Ramos (cell line): ENCODE measurements around the gene B3GALT6.

ENCODE experiments used
- in situ Hi-C: fragments of 300-500 bp; cut with MboI; formaldehyde crosslinking; loops from one replicate; pipeline ENCODE4 v1.14.3; 2022; ENCODE audit warnings: low sequenced_read_pairs; ENCODE audit not compliant: unreplicated experiment

Gene B3GALT6

GRCh38 chr1:1229770-1230169 is 2.3 kb upstream of the B3GALT6 start:
- in situ Hi-C loops, result loop anchor here (10.0 kb wide), 1 partner anchor 115 kb away; the partner anchor contains the start of gene C1orf159

- in situ Hi-C loops, result loop anchor here (10.0 kb wide), 1 partner anchor 116 kb away; the partner anchor contains the start of gene C1orf159
Observed at GRCh38 chr1:1230656-1231399, 1.2 kb upstream of the B3GALT6 start.

- in situ Hi-C loops, result loop anchor here (10.0 kb wide), 1 partner anchor 117 kb away; the partner anchor contains the start of gene C1orf159
Observed at GRCh38 chr1:1231400-1232207, 433 bp upstream of the B3GALT6 start, which contains the start of gene SDF4. Gene SDF4, minus strand, starts transcription at chr1:1232001. Its CDS starts 3,229 bp downstream, at chr1:1228772.

- in situ Hi-C loops, result loop anchor here (10.0 kb wide), 1 partner anchor 118 kb away; the partner anchor contains the start of gene C1orf159
Observed at GRCh38 chr1:1232796-1233566, 944 bp downstream of the B3GALT6 start.

GRCh38 chr1:1233567-1233892 is 1.5 kb downstream of the B3GALT6 start:
- in situ Hi-C loops, result loop anchor here (10.0 kb wide), 1 partner anchor 119 kb away; the partner anchor contains the start of gene C1orf159

- in situ Hi-C loops, result loop anchor here (10.0 kb wide), 1 partner anchor 119 kb away; the partner anchor contains the start of gene C1orf159
Observed at GRCh38 chr1:1234180-1234808, 2.3 kb downstream of the B3GALT6 start.

GRCh38 chr1:1235016-1235744 is 3.1 kb downstream of the B3GALT6 start:
- in situ Hi-C loops, result loop anchor here (10.0 kb wide), 1 partner anchor 120 kb away; the partner anchor contains the start of gene C1orf159

GRCh38 chr1:1236176-1236763 is 4.2 kb downstream of the B3GALT6 start:
- in situ Hi-C loops, result loop anchor here (10.0 kb wide), 1 partner anchor 121 kb away; the partner anchor contains the start of gene C1orf159

- in situ Hi-C loops, result loop anchor here (10.0 kb wide), 1 partner anchor 122 kb away; the partner anchor contains the start of gene C1orf159
Observed at GRCh38 chr1:1236945-1237873, 5.2 kb downstream of the B3GALT6 start.

- in situ Hi-C loops, result loop anchor here (10.0 kb wide), 1 partner anchor 123 kb away; the partner anchor contains the start of gene C1orf159
Observed at GRCh38 chr1:1237874-1238701, 6.1 kb downstream of the B3GALT6 start.

GRCh38 chr1:1238702-1239178 is 6.7 kb downstream of the B3GALT6 start:
- in situ Hi-C loops, result loop anchor here (10.0 kb wide), 1 partner anchor 124 kb away; the partner anchor contains the start of gene C1orf159

GRCh38 chr1:1239227-1239613 is 7.2 kb downstream of the B3GALT6 start:
- in situ Hi-C loops, result loop anchor here (10.0 kb wide), 1 partner anchor 124 kb away; the partner anchor contains the start of gene C1orf159

GRCh38 chr1:1239614-1240347 is 7.7 kb downstream of the B3GALT6 start:
- in situ Hi-C loops, result loop anchor here (10.0 kb wide), 1 partner anchor 125 kb away; the partner anchor contains the start of gene C1orf159

- in situ Hi-C loops, result no loop called here
Observed at GRCh38 chr1:1240348-1240732, 8.3 kb downstream of the B3GALT6 start.

- in situ Hi-C loops, result no loop called here
Observed at GRCh38 chr1:1240822-1241587, 9.0 kb downstream of the B3GALT6 start.
